Stimulated activated CD4-positive, alpha-beta T cell treated with anti-CD3 and anti-CD28 coated beads, Interleukin-15, amount 100 ng/mL, for 24 hours (primary cell): Measurements from ENCODE around the gene CAPN9.

Experiments
- DNase-seq: peaks from one replicate; pipeline ENCODE4 v3.0.0-alpha.2; 2020

The CAPN9 gene

DNA sequence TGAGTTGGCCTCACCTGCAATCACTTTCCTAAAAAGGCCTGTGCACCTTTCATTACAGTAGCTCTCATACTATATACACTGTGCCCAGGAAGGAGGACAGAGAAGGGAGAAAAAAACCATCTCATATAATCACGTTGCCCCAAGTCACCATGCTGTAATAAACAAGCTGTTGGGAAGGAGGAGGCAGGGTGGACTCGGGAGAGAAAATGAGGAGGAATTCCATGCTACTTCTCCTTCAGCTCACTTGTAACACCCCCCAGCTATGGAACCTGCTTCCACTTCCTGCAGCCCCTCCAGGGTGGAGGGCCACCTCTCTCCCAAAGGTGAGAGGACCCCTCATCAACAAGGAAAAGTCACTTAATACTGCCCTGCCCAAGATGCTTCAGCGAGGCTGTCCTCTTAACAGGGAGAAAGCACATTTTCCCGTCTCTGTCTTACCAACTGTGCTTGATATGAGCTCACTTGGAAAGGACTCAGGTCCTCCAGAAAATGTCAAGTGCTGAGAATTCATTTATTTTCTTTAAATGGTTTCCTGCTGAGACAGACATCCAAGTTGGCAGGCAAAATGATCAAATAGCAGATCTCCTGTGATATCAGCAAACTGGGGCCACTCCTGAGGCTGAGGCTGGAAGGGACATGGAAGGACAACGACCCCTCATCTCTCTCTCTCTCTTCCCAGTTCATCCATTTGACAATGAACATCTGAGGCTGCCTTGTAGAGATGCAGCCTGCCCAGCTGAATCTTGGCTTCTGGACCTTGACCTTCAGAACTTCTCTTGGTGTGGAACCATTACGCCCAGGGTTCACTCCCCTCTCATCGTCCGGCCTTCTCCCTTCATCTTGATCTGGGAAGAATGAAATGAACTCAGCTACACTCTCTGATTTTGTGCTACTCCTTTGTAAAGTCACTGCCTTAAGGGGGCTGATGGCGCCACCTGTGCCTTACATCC, 54.0 kb downstream of the CAPN9 start:
- DNase-seq, result no peak

DNA sequence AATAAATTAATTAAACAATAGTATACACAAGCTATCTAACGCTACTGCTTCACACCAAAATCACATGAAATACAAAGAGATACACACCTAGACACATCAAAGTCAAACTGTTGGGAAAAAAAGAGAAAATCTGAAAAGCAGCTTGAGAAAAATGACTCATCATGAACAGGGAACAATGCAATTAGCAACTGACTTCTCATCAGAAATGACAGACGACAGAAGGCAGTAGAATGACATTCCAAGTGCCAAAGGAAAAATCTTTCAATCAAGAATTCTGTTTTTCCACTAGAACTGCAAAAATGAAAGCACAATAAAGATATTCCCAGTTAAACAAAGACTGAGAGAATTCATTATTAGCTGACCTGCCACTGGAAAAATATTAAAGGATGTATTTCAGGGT, 57.2 kb downstream of the CAPN9 start:
- no peak for DNase-seq

DNA sequence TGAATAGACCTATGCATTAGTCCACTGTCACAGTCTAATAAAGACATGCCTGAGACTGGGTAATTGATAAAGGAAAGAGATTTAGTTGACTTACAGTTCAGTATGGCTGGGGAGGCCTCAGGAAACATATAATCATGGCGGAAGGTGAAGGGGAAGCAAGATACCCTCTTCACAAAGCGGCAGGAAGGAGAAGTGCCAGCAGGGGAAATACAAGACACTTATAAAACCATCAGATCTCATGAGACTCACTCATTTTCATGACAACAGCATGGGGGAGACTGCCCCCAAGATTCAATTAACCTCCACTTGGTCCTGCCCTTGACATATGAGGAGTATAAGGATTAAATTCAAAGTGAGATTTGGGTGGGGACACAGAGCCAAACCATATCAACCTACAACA, 59.4 kb downstream of the CAPN9 start:
- DNase-seq, result no peak

DNA sequence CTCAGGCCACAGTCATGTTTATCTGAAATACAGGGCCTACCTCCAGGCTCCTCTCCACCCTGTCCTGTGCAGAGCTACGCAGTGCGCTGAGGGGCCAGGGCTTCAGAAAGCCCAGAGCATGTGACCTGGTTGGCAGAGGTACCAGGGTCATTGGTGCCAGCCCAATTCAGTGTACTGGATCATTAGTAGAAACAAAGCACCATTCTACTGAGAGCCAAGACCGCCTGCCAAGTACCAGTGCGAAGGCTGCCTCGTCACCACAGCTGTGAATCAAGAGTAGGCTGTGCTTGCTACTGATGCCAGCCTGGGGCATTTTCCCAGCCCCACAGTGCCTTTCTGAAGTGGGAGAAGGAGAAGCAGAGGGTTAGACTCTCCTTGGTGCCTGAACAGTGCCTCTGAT, 59.8 kb downstream of the CAPN9 start:
- no peak for DNase-seq

DNA sequence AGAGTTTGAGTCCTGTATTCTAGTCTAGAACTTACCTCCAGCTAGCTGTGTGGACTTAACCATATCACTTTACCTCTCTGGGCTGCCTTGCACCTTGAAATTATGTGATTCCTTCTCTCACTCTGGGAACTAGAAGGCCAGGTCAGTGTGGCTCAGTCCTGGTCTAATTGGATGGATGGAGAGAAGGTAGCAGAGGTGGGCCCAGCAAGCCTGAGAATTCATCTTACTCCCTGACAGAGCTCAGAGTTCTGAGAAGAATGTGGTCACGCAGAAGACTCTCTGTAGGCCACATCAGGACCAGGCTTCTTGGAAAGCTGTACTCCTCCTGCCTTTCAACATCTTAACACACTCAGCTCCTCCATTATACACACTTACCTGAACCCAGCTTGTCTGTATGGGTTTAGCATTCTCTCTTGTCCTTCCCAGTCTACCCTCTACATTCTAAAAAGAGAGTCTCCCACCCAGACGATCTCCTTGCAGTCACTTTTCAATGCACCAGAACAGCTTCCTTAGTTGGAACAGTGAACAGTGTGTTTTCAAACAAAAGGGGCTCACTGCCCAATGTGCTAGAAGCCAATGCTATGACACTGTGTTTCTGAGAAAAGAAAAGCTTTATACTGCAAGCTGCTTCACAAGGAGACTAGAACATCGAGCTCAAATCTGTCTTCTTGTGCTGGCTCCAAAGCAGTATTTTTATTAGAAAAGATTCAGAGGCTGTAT, 60.5 kb downstream of the CAPN9 start:
- no peak for DNase-seq

DNA sequence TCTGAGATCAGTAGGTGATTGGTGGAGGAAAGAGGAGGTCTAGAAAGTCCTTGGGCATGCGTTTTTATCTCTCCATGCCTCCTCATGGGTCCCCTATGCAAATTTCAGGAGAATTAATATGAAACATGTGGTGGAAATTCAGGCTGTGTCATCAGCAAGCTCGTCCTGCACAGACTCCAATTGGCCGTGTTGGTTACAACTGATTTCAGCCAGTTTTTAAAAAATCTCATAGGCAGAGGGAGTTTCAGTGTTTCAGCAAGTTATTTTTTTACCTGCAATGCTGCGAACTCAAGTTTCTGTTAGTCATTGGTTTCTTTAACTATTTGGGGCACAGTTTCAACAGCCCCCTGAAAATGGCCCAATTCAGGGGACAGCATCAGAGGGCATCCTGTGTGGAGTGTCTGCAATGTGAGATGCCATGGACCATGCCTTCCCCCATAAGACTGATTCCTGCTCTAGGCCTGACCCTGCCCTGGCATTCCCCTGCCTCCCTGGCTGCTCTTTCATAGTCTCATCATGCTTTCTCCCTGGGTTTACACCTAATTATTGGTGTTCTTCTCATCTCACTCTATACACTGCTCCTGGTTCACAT, 61.2 kb downstream of the CAPN9 start:
- no peak for DNase-seq

DNA sequence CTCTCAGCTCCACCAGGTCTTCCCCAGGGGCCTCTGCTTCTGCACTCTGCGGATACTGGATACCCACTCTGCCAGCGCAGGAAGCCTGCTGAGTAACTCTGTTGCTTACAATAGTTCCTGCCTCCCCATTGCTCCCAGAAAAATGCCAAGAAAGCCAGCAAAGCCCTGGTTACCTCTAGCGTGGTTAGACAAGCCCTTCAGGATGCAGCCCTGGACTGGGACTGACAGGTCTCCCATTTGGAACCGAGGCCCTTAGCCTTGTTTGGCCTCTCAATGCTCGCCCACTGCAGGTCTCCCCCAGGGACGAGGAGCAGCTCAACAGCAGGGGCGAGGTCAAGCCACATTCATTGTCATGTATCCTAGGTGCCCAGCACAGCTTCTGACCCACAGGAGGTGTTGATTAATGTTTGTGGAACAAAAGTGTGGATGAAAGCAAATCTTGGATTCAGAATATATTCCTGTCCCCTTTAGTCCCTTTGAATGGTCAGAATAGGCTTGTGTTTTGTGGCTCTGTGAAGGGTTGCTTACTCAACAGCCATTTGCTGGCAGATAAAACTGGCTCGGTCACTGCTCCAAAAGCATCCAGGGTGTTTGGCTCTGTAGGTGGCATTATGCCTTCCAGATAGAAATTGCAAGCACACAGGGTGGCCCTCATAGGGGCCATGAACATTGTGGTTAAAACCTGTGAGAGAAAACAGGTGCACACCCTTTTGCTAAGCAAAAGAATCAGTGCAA, 62.2 kb downstream of the CAPN9 start:
- no peak for DNase-seq

DNA sequence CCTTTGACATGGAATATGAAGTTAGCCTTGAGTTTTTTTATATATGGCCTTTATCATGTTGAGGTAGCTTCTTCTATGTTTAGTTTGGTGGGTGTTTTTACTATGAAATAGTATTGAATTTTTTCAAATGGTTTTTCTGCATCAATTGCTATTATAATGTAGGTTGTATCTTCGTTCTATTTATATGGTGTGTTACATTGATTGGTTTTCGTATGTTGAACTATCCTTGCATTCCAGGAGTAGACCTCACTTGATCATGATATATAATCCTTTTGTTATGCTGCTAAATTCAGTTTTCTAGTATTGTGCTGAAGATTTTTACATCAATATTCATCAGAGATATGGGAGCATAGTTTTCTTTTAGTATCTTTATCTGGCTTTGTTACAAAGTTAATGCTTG, 65.4 kb downstream of the CAPN9 start:
- DNase-seq, result no peak

DNA sequence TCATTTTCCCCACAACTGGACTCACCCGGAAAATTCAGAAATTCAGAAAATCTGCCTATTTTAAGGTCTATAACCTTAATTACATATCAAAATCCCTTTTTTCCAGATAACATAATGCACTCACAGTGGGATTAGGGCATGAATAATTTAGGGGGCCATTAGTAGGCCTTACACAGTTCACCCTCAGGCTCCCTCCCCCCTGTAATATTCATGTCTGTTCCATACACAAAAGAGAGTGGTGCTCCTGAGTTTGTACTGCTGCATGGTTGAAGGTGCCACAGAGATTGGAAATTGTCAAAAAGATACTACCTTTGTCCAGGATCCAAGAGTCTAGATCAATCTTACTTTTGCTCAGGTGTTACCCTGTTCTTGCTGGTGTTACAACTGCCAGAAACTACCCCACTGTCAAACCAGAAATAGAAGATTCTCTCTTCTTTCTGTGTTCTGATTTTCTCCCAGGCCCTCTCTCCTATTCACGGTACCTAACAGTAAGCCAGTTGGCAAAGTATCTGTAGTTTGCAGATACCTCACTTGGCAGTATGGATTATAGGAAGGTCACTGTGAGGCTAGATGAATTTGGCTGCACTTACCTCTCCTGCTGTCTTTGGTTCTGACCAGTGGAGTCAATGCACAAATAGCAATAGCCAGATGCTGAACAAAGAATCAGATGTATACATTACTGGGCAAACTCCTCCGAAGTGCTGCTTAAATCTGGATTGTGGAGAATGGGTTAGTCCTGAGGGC, 67.9 kb downstream of the CAPN9 start:
- no peak for DNase-seq

DNA sequence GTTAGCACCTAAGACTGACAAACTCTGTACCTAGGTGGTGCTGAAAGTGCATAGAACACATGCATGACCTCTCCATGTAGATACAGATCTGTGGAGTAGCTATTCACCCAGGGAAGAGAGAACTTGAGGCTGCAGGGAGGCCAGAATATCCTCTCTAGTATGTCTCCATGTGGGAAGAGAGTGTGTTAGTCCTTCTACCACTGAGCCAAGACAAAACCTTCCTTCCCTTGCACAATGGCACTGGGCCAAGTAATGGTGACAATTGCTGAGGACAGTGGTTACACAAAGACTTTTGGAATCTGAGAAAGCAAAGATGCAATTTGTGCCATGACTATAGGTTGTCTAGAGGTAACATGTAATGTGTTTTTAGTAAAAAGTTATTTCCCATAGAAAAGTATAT, 68.8 kb downstream of the CAPN9 start:
- no peak for DNase-seq

DNA sequence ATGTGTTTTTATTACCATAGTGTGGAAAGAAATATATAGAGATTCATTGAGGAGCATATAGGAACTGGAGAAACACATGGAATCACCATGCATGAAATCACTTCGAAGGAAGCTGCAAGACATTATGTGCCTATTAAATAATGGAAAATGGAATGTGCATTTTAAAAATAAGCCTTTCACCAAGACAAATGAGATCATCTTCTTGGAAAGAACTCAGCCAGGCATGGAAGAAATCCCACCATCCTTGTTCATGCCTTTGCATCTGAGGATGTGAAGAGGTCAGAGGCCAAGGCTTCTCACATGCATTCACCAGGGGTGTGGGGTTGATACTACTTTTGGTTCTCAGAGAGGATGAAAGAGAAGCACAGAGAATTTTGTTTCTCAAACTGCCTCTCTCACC, 71.2 kb downstream of the CAPN9 start:
- no peak for DNase-seq

DNA sequence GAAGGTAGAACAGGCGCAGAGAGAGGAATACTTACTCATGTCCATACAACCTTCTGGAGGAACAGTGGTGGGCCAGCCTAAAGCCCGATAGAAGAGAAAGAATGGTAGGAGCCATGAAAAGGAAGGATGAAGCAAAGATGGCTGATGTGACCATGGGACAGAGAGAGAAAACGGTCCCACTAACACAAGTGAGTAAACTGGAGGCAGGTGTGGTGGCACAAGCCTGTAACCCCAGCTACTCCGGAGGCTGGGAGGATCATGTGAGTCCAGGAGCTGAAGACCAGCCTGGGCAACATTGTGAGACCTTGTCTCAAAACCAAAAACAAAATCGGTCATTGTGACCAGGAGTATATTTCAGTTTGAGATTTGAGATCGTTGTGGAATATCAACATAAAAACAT, 71.7 kb downstream of the CAPN9 start:
- DNase-seq, result no peak

DNA sequence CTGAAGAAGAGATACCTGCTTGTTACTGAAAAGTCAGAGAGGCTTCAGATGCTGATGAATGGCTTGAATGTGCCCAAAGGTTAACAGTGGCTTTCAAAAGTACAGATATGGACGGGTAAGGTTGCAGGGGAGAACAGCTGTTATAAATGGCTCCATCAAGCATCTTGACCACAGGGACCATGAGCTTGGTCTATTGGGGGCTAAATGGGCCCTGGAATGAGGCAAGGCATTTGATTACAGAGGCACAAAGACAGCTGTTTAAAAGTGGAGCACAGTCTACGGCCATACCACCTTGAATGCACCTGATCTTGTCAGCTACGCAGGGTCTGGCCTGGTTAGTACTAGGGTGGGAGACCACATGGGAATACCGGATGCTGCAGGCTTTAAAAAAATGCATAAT, 72.8 kb downstream of the CAPN9 start:
- DNase-seq, result no peak

DNA sequence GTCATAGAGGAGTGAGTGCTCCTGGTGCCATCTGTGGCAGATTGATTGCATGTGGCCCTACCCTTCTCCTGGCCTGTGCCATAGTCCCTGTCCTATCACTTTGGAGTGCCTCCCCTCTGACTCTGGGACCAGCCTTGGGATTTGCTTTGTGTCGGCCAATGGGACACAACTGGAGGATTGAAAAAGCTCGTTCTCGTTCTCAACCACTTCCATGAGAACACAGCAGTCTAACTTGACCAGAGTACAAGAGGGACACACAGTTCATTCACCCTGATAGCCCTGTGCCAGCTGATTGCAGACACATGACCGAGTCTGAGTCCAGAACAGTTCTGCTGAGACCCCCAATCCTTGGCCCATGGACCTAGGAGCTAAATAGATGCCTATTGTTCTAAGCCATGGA, 73.4 kb downstream of the CAPN9 start:
- DNase-seq, result no peak

DNA sequence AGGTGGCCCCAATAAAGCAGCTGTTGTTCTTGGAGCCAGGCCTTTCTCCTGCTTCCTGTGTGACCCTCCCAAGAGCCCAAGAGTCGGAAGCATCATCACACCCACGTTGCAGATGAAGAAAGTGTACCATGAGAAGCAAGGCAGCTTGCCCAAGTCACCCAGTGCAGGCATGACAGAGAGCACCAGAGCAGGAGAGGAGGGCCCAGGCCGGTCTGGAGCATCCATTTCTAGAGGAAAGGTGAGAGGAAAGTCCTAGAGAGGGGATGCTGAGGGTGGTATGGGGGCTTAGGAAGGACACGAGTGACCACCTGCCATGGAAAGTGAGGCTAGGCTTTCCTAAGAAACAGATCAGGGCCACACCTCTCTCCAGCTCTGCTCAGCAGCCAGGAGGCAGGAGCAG, 74.2 kb downstream of the CAPN9 start:
- no peak for DNase-seq

DNA sequence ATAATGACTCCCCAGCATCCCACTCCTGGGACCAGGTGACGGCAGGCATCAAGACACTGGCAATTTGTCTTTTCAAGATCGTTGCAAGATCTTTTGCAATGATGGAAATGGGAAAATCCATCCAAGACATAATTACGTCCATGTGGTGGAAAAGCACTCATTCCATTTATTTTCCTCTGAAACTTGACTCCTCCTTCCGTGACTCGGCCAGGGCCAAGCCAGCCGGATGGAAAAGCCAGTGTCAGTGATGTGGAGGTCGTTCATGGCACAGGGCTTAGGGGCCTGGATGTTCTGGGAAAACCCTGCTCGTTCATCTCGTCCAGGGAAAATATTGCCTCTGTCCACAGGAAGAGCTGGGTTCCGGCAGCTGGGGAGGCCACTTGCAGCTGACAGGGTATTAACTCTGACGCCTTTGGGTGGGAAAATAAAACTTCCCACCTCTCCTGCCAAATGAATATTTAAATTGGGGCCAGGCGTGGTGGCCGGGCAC, 74.9 kb downstream of the CAPN9 start:
- DNase-seq, result no peak

DNA sequence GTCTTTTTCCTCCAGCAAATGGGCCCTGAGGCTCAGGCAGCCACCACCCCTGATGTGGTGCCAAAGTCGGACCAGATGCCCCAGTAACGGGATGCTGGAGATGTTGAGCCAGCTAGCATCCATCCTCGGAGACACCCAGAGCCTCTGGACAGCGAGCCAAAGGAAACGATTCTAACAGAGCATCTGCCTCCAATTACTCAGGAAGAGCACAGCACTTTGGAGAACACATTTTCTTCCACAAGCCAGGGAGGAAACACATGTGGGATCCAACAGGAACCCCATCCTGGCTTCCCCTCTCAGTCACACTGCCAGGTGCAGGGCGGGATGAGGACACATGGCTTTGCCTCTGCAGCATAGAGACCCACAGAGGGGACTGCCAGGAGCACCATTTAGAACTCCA, 76.2 kb downstream of the CAPN9 start:
- no peak for DNase-seq

DNA sequence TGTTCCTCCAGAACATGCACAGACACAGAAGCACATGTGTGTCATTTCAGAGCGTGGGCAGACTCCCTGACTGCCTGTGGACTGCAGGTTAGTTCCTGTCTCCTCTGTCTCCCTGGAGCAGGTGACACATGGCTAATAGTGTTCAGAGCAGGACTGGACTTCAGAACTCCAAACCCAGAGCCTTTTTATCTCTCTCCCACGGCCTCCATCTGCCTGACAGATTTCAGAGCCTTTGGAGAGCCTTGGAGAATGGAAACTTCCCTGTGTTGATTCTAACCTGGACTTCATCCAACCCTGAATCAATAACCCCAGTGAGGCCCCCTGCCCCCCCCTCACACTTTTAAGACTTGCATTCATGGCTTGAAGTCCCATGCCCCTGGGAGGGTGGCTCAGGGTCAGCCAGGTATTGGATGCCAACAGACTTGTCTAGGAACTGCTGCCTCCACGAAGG, 76.8 kb downstream of the CAPN9 start:
- DNase-seq, result no peak

DNA sequence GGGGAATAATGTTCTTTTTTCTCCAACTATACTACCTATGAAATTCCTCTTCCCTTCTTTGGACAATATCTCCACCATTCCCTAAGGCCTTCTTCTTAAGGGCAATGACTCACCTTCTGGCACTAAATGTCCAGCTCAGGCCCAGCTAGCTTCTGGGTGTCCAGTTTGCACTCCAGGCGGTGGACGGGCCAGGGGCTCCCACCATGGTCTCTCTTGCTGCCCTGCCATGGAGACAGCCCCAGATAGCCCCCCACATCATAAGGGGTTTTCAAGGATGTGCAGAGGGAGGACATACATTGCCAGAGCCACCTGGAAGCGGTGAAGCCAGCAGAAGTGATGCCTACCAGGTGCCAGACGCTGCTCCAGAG, 77.3 kb downstream of the CAPN9 start:
- no peak for DNase-seq

DNA sequence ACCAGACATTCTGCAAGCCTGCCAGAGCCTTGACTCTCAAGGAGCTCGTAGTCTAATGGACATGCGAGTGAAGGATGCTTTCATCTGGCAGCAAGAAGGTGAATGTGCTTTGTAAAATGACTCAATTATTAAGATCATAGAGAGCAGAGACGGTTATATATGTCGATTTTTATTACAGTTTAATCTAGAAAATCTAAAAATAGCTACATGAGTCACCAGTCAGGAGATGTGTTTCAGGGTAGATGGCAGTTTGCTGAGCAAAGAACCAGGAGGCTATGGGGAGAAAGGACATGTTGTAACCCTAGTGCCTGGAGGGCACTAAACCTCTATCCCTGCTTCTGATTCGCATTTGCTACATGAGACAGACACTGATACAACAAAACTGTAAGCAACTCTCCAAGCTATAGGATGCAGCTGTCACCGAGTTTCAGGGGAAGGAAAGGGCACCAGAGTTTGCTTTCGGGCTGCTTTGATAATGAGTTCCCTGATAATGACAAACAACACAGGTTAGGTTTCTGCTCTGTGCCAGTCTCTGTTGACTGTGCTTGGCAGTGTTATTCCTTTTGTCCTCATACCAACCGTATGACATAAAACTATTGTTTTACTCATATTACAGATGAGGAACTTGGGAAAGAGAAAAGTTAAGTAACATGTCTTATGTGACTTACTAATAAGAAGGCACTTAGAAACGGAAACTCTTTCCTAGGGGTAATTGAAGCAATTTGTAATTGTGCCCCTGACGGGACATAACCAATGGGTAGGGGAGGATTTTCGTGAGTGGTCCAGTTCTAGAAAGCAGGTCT, 77.9 kb downstream of the CAPN9 start:
- no peak for DNase-seq

DNA sequence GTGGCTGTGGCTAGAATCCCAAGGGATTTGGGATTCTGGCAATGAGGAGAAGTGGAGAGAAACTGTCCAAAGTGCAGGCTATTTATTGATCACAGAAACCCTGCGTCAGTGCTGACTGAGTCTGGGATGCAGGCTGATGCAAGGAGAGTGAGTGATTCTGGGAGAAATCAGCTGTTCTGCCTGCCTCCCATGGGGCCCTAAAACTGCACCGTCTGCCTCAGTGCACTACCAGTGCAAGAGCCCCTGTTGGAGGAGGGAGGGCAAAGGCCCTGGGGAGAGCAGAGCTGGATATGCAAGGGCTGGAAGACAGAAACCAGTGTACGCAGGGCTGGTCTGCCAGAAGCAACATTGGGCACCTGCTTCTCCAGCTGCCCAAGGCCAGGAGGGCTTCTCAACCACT, 78.6 kb downstream of the CAPN9 start:
- no peak for DNase-seq
